Measurements from ENCODE around the gene DNAJC18. TPM values are rescaled to one million over a fixed set of nuclear protein-coding genes. Genes with fewer than 3 reads are reported as not detected.

DNAJC18 gene
- total and polyA plus RNA-seq, 9 donors: 15.3 to 29.9 (median 20.2) TPM

DNA sequence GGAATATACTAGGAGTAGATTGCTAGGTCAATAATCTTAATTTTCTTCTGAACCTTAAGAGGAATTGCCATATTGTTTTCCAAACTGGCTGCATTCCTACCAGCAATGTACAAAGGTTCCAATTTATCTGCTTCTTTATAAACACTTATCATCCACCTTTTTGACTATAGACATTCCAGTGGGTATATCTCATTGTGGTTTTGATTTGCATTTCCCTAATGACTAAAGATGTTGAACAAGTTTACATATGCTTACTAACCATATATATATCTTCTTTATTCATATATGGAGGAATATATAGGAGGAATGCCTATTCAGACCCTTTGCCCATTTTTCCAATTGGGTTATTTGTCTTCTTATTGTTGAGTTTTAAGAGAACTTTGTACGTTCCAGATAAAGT is 7.6 kb downstream of the DNAJC18 start:
- no CpG with 5 or more reads among the region's 1 CpG for WGBS (ENCODE audit: insufficient coverage)
- no peaks in the 10 kb centered on the region for H3K4me1 ChIP-seq (ENCODE audit: control insufficient read depth, insufficient read depth, low read length)
- H3K36me3 ChIP-seq (ENCODE audit: control insufficient read depth, insufficient read depth, low read length): peaks cover 33% of the 10 kb centered on the region
- no peak overlapping the region for H3K27ac ChIP-seq (ENCODE audit: low read length)
- no peak for DNase-seq
- no peaks in the 10 kb centered on the region for H3K27me3 ChIP-seq (ENCODE audit: control insufficient read depth, insufficient read depth, low read length)
- H3K9me3 ChIP-seq (replicated peaks; ENCODE audit: control insufficient read depth, low read depth, low read length): no peaks in the 10 kb centered on the region
- H3K4me3 ChIP-seq (ENCODE audit: low read length): no peak overlapping the region

DNA sequence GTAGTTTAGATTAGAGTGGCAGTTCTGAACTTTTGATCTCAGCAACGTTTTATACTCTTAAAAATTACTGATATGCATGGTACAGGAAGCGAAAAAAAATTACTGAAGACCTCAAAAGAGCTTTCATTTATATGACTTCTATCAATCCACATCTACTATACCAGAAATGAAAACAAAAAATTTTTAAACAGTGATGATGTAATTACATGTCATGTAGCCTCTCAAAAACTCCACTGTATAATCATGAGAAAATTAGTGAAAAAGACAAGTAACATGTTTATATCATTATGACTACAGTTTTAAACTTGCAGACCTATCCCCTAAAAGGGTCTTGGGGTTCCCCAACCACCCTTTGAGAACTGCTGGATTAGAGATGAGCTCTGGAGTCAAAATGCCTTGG is 9.3 kb downstream of the DNAJC18 start:
- H3K4me1 ChIP-seq (ENCODE audit: control insufficient read depth, insufficient read depth, low read length): no peaks in the 10 kb centered on the region
- no peaks in the 10 kb centered on the region for H3K27me3 ChIP-seq (ENCODE audit: control insufficient read depth, insufficient read depth, low read length)
- WGBS (ENCODE audit: insufficient coverage): no CpG with 5 or more reads among the region's 2 CpGs
- no peaks in the 10 kb centered on the region for H3K9me3 ChIP-seq (replicated peaks; ENCODE audit: control insufficient read depth, low read depth, low read length)
- H3K4me3 ChIP-seq (ENCODE audit: low read length): no peak overlapping the region
- DNase-seq: no peak
- H3K36me3 ChIP-seq (ENCODE audit: control insufficient read depth, insufficient read depth, low read length): peaks cover 44% of the 10 kb centered on the region
- no peak overlapping the region for H3K27ac ChIP-seq (ENCODE audit: low read length)

DNA sequence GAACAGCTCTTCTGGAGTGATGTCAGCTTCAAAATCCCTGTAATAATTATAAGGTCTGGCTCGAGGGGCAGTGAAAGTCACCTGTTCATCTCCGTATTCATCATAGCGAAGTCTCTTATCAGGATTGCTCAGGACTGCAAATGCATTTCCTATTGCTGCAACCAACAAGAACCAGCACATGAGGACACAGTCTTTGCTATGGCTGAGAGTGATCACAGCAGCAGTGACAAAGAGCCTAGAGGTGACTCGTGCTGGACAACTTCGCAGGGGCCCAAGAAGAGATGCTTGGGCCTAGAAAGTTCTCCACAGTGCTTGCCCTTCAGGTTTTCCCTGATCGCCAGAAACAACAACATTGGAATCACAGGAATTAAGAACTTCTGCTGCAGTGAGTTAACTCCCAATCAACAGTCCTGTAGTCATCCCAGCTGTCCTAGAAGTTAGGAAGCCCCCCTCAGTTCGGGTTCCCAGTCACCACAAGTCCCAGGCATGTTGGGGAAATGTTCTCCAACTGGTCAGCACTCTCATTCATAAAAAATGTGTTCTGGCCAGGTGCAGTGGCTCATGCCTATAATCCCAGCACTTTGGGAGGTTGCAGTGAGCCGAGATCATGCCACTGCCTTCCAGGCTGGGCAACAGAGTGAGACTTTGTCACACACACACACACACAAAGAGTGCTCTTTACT is 13.0 kb downstream of the DNAJC18 start:
- no peak overlapping the region for H3K4me3 ChIP-seq (ENCODE audit: low read length)
- H3K27me3 ChIP-seq (ENCODE audit: control insufficient read depth, insufficient read depth, low read length): no peaks in the 10 kb centered on the region
- no peaks in the 10 kb centered on the region for H3K4me1 ChIP-seq (ENCODE audit: control insufficient read depth, insufficient read depth, low read length)
- H3K36me3 ChIP-seq (ENCODE audit: control insufficient read depth, insufficient read depth, low read length): peaks cover 53% of the 10 kb centered on the region
- WGBS (ENCODE audit: insufficient coverage): 87% methylated on average over 7 of the region's 8 CpGs
- no peak overlapping the region for H3K27ac ChIP-seq (ENCODE audit: low read length)
- H3K9me3 ChIP-seq (replicated peaks; ENCODE audit: control insufficient read depth, low read depth, low read length): no peaks in the 10 kb centered on the region
- DNase-seq: no peak

DNA sequence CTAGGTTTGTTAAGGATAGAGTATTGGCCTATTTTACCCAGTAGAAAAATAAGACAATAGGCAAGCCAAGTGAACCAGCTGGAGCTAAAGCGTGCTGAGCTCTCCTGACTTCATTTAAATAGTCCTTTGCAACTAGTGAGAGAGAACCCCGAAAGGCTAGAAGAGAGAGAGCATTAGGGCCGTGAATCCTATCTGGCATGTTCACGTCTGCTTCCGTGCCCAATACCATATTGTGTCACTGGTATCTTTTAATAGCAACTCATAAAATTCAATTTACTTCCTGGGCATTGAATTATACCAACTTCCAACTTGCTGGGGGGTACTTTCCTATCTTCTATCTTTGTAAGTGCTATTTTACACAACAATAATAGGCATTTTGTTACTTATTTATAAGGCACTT is 13.8 kb downstream of the DNAJC18 start:
- no peaks in the 10 kb centered on the region for H3K27me3 ChIP-seq (ENCODE audit: control insufficient read depth, insufficient read depth, low read length)
- H3K36me3 ChIP-seq (ENCODE audit: control insufficient read depth, insufficient read depth, low read length): peaks cover 57% of the 10 kb centered on the region
- no peaks in the 10 kb centered on the region for H3K4me1 ChIP-seq (ENCODE audit: control insufficient read depth, insufficient read depth, low read length)
- 57% methylated on average over 1 of the region's 5 CpGs for WGBS (ENCODE audit: insufficient coverage)
- no peak for DNase-seq
- H3K4me3 ChIP-seq (ENCODE audit: low read length): no peak overlapping the region
- no peaks in the 10 kb centered on the region for H3K9me3 ChIP-seq (replicated peaks; ENCODE audit: control insufficient read depth, low read depth, low read length)
- no peak overlapping the region for H3K27ac ChIP-seq (ENCODE audit: low read length)

DNA sequence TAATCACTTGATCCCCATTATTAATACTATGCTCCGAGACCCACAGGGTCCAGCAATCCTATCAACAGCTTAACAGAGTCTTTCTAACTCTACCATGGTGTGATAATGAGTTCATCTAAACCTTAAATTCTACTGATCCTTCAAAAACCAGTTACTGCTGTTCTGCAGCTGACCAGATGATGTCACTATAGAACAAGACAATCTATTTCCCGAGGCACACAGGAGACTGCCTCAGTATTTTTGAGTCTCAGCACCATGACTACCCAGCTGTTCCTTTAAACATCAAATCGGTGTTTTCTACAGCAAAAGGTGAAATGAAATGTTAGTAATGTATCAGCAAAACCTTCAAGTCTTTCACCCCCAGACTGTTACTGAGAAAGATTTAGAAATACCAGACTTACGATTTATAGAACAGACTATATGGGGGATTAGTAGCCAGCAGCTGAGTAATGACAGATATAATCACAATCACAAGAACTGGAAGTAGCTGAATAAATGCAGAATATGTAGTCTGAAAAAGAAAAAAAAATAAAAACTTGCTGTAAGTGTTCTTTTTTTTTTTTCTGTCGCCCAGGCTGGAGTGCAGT is 16.9 kb downstream of the DNAJC18 start:
- H3K4me3 ChIP-seq (ENCODE audit: low read length): no peak overlapping the region
- H3K27me3 ChIP-seq (ENCODE audit: control insufficient read depth, insufficient read depth, low read length): no peaks in the 10 kb centered on the region
- peaks cover 22% of the 10 kb centered on the region for H3K4me1 ChIP-seq (ENCODE audit: control insufficient read depth, insufficient read depth, low read length)
- H3K27ac ChIP-seq (ENCODE audit: low read length): peak overlapping the region; percentile 2
- peaks cover 65% of the 10 kb centered on the region for H3K36me3 ChIP-seq (ENCODE audit: control insufficient read depth, insufficient read depth, low read length)
- peak; percentile 87 for DNase-seq
- WGBS (ENCODE audit: insufficient coverage): no CpG with 5 or more reads among the region's 5 CpGs
- H3K9me3 ChIP-seq (replicated peaks; ENCODE audit: control insufficient read depth, low read depth, low read length): no peaks in the 10 kb centered on the region

DNA sequence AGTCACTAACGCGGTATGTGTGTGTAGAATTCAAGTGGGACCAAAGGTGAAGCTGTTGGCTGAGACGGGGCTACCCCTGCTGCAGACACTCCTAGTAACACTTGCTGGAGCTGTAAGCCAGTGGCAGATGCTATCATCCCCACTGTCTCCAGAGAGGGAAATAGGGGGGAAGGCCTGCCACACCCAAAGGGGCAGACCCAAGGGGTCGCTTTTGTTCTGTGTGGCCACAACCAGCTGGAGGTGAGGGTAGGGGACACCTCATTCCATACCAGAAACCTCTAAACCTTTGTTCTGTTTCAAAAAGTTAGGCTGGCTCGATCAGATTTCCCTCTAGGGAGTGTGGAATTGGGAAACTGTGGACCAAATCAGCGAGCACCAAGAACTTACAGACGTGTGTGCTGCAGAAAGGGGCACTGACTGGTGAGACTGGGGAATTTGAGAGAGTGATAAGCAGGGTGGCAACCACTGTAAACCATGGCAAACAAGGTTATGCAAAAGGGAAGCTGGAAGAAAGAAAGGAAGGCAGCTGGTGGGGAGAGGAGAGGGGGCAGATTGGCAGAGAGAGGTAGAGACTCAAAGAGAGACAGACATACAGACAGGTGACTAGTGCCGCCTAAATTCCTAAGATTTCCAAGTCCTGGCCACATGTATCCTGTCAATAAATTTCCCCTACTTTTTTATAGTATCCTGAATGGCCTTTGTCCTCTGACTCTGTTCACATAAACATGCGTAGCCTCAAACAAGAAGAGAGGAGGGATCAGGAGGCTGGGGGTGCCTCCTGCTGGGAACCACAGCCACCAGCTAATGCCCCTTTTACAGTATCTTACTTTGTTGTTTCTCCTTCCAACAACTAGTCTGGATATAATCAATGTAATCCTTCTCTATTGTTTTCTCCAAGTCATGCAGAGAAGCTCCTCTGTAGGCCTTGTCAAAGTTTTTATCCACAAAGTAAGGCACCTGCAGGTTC is 19.8 kb downstream of the DNAJC18 start:
- peak overlapping the region; percentile 83 for H3K27ac ChIP-seq (ENCODE audit: low read length)
- no peak for DNase-seq
- no peak overlapping the region for H3K4me3 ChIP-seq (ENCODE audit: low read length)
- WGBS (ENCODE audit: insufficient coverage): 79% methylated on average over 3 of the region's 9 CpGs
- peaks cover 47% of the 10 kb centered on the region for H3K4me1 ChIP-seq (ENCODE audit: control insufficient read depth, insufficient read depth, low read length)
- H3K36me3 ChIP-seq (ENCODE audit: control insufficient read depth, insufficient read depth, low read length): peaks cover 50% of the 10 kb centered on the region
- H3K9me3 ChIP-seq (replicated peaks; ENCODE audit: control insufficient read depth, low read depth, low read length): no peaks in the 10 kb centered on the region
- H3K27me3 ChIP-seq (ENCODE audit: control insufficient read depth, insufficient read depth, low read length): no peaks in the 10 kb centered on the region

DNA sequence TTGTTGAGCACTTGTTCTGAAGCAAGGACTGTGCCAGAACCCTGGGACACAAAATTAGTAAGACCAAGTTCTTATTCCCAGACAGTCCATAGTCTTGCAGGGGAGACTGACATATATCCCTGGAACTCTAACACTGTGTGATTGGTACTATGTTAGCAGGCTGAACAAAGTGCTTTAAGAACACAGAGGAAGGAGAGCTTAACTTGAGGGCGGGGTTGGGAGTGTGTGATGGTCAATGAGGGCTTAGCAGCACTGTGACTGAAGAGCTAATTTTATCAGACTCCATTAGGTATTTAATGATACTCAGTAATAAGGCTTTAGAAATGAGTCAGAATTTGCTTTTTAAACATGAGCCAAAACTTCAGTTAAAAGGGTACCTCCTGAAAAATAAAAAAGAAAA is 20.5 kb downstream of the DNAJC18 start:
- peak; percentile 36 for DNase-seq
- peaks cover 46% of the 10 kb centered on the region for H3K36me3 ChIP-seq (ENCODE audit: control insufficient read depth, insufficient read depth, low read length)
- peaks cover 54% of the 10 kb centered on the region for H3K4me1 ChIP-seq (ENCODE audit: control insufficient read depth, insufficient read depth, low read length)
- no peaks in the 10 kb centered on the region for H3K27me3 ChIP-seq (ENCODE audit: control insufficient read depth, insufficient read depth, low read length)
- no peak overlapping the region for H3K4me3 ChIP-seq (ENCODE audit: low read length)
- H3K27ac ChIP-seq (ENCODE audit: low read length): peak overlapping the region; percentile 83
- 80% methylated on average over 1 of the region's 1 CpG for WGBS (ENCODE audit: insufficient coverage)
- no peaks in the 10 kb centered on the region for H3K9me3 ChIP-seq (replicated peaks; ENCODE audit: control insufficient read depth, low read depth, low read length)

DNA sequence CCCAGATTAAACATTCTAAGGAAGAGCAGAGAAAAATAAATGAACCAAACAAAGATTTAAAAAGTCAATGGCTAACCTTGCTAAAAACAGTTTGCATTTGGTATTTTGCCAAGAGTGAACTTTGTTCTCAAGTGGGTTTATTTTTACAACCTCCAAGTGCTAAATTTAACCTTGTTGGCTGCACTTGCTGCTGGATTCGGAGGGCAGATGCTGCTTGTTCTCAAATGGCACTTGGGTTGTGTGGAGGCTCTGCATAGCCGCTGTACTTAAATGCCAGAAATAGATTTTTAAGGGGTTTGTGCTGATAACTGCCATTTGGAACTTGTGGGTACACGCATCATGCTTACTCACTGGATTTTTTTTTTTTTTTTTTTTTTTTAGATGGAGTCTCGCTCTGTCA is 22.1 kb downstream of the DNAJC18 start:
- Histone ChIP-seq H3K27me3 (ENCODE audit: control insufficient read depth, insufficient read depth, low read length) (no peaks in the 10 kb centered on the region), H3K4me3 (ENCODE audit: low read length) (no peak overlapping the region), H3K4me1 (ENCODE audit: control insufficient read depth, insufficient read depth, low read length) (peaks cover 61% of the 10 kb centered on the region), H3K9me3 (replicated peaks; ENCODE audit: control insufficient read depth, low read depth, low read length) (no peaks in the 10 kb centered on the region), H3K36me3 (ENCODE audit: control insufficient read depth, insufficient read depth, low read length) (peaks cover 57% of the 10 kb centered on the region), H3K27ac (ENCODE audit: low read length) (peak overlapping the region; percentile 38)
- no CpG with 5 or more reads among the region's 4 CpGs for WGBS (ENCODE audit: insufficient coverage)
- peak; percentile 81 for DNase-seq

DNA sequence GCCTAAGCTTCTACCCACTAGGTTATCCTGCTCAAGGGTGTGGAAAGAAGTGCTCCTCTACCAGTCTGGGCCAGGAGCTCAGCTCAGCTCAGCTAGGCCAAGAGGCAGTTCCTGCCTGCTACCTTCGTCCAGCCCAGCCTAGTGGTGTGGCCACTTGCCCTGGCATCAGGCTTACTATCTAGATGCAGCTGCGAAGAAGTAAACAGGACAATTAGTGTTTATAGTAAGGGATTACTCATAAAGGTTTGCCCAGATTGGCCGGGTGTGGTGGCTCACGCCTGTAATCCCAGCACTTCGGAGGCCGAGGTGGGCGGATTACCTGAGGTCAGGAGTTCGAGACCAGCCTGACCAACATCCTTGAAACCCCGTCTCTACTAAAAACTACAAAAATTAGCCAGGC is 22.7 kb downstream of the DNAJC18 start:
- no peak overlapping the region for H3K4me3 ChIP-seq (ENCODE audit: low read length)
- DNase-seq: no peak
- peaks cover 58% of the 10 kb centered on the region for H3K36me3 ChIP-seq (ENCODE audit: control insufficient read depth, insufficient read depth, low read length)
- H3K9me3 ChIP-seq (replicated peaks; ENCODE audit: control insufficient read depth, low read depth, low read length): no peaks in the 10 kb centered on the region
- peak overlapping the region; percentile 94 for H3K27ac ChIP-seq (ENCODE audit: low read length)
- H3K27me3 ChIP-seq (ENCODE audit: control insufficient read depth, insufficient read depth, low read length): no peaks in the 10 kb centered on the region
- 86% methylated on average over 4 of the region's 9 CpGs for WGBS (ENCODE audit: insufficient coverage)
- peaks cover 61% of the 10 kb centered on the region for H3K4me1 ChIP-seq (ENCODE audit: control insufficient read depth, insufficient read depth, low read length)

DNA sequence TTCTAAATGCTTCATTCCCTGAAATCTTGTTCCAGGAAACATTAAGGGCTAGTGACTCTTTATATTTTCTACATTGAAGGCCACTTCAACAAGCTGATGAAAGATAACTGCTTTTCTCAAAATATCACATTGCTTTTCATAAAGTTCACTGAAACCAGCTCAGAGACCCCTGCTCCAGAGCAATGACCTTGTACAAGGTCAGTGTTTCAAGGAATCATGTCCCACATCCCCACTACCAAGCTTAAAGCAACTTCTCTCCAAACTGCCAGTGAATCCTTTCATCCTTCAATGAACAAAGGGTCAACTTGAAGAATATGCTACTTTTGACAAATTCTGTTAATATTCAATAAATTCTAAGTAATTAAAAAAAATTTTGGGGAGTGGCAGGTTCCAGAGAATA is 23.5 kb downstream of the DNAJC18 start:
- H3K4me3 ChIP-seq (ENCODE audit: low read length): no peak overlapping the region
- H3K9me3 ChIP-seq (replicated peaks; ENCODE audit: control insufficient read depth, low read depth, low read length): no peaks in the 10 kb centered on the region
- H3K27me3 ChIP-seq (ENCODE audit: control insufficient read depth, insufficient read depth, low read length): no peaks in the 10 kb centered on the region
- H3K4me1 ChIP-seq (ENCODE audit: control insufficient read depth, insufficient read depth, low read length): peaks cover 61% of the 10 kb centered on the region
- peak overlapping the region; percentile 94 for H3K27ac ChIP-seq (ENCODE audit: low read length)
- peaks cover 54% of the 10 kb centered on the region for H3K36me3 ChIP-seq (ENCODE audit: control insufficient read depth, insufficient read depth, low read length)
- no peak for DNase-seq

Data from muscle of leg (tissue), 11 donors.